ENCODE measurements around the gene DENND1B.

Gene DENND1B

GRCh38 chr1:197801684-197802083 lies 26.4 kb upstream of the DENND1B start:
- DNase-seq, result no peak
- Histone ChIP-seq H2AFZ (ENCODE audit: low read depth, low read length) (no peak overlapping the region), H3K9me3 (ENCODE audit: insufficient read depth, low read length, severe bottlenecking) (peaks cover 46% of the 10 kb centered on the region), H3K4me2 (ENCODE audit: insufficient read depth, low read length) (no peak overlapping the region), H3K9ac (ENCODE audit: low read depth, low read length) (no peak overlapping the region), H3K79me2 (ENCODE audit: insufficient read depth, low read length) (no peaks in the 10 kb centered on the region), H3K4me1 (ENCODE audit: insufficient read depth, low read length) (peaks cover 14% of the 10 kb centered on the region), H3K27me3 (ENCODE audit: insufficient read depth, low read length, poor library complexity) (no peaks in the 10 kb centered on the region), H4K20me1 (ENCODE audit: insufficient read depth, low read length) (no peaks in the 10 kb centered on the region), H3K4me3 (ENCODE audit: low read depth in 1 of 2, low read length in 2 of 2) (peak overlapping the region in 1 of 2 experiments; percentile 31; a peak in 2 of 4 replicates), H3K36me3 (ENCODE audit: insufficient read depth, low read length) (peaks cover 5% of the 10 kb centered on the region; the same call in 1 of the 2 replicates), H3K27ac (ENCODE audit: low read length) (no peak overlapping the region)
- TF ChIP-seq CTCF (IDR thresholded peaks at IDR 0.05; ENCODE audit: borderline replicate concordance, extremely low read depth, low read length, poor library complexity, severe bottlenecking) (no peak), EZH2 (IDR thresholded peaks at IDR 0.05; ENCODE audit: borderline replicate concordance, low read depth, low read length, severe bottlenecking) (no peak)
- no peak for ATAC-seq (ENCODE audit: insufficient read depth, low read depth)

- ATAC-seq (ENCODE audit: insufficient read depth, low read depth) (no peak), DNase-seq (no peak)
- Histone ChIP-seq H3K4me3 (ENCODE audit: low read depth in 1 of 2, low read length in 2 of 2) (peak overlapping the region in 1 of 2 experiments; percentile 31; a peak in 2 of 4 replicates), H3K9ac (ENCODE audit: low read depth, low read length) (no peak overlapping the region), H3K79me2 (ENCODE audit: insufficient read depth, low read length) (no peaks in the 10 kb centered on the region), H3K36me3 (ENCODE audit: insufficient read depth, low read length) (peaks cover 5% of the 10 kb centered on the region; the same call in 1 of the 2 replicates), H3K27ac (ENCODE audit: low read length) (no peak overlapping the region), H3K27me3 (ENCODE audit: insufficient read depth, low read length, poor library complexity) (no peaks in the 10 kb centered on the region), H3K4me2 (ENCODE audit: insufficient read depth, low read length) (no peak overlapping the region), H3K4me1 (ENCODE audit: insufficient read depth, low read length) (peaks cover 11% of the 10 kb centered on the region), H2AFZ (ENCODE audit: low read depth, low read length) (no peak overlapping the region), H3K9me3 (ENCODE audit: insufficient read depth, low read length, severe bottlenecking) (peaks cover 48% of the 10 kb centered on the region), H4K20me1 (ENCODE audit: insufficient read depth, low read length) (no peaks in the 10 kb centered on the region)
- TF ChIP-seq EZH2 (IDR thresholded peaks at IDR 0.05; ENCODE audit: borderline replicate concordance, low read depth, low read length, severe bottlenecking) (no peak), CTCF (IDR thresholded peaks at IDR 0.05; ENCODE audit: borderline replicate concordance, extremely low read depth, low read length, poor library complexity, severe bottlenecking) (no peak)
These were observed 25.8 kb upstream of the DENND1B start for GRCh38 chr1:197801111-197801482.

GRCh38 chr1:197800379-197801110 lies 25.3 kb upstream of the DENND1B start:
- peaks cover 5% of the 10 kb centered on the region; the same call in 1 of the 2 replicates for H3K36me3 ChIP-seq (ENCODE audit: insufficient read depth, low read length)
- H3K27ac ChIP-seq (ENCODE audit: low read length), result no peak overlapping the region; the same call in 1 of the 2 replicates
- DNase-seq, result no peak
- H3K4me1 ChIP-seq (ENCODE audit: insufficient read depth, low read length), result peaks cover 11% of the 10 kb centered on the region
- no peak for TF ChIP-seq EZH2 (IDR thresholded peaks at IDR 0.05; ENCODE audit: borderline replicate concordance, low read depth, low read length, severe bottlenecking)
- no peak for TF ChIP-seq CTCF (IDR thresholded peaks at IDR 0.05; ENCODE audit: borderline replicate concordance, extremely low read depth, low read length, poor library complexity, severe bottlenecking)
- no peak for ATAC-seq (ENCODE audit: insufficient read depth, low read depth)
- no peaks in the 10 kb centered on the region for H4K20me1 ChIP-seq (ENCODE audit: insufficient read depth, low read length)
- no peak overlapping the region for H3K9ac ChIP-seq (ENCODE audit: low read depth, low read length)
- no peak overlapping the region for H3K4me2 ChIP-seq (ENCODE audit: insufficient read depth, low read length)
- no peak overlapping the region for H2AFZ ChIP-seq (ENCODE audit: low read depth, low read length)
- H3K9me3 ChIP-seq (ENCODE audit: insufficient read depth, low read length, severe bottlenecking), result peaks cover 48% of the 10 kb centered on the region
- peak overlapping the region in 1 of 2 experiments; percentile 31; a peak in 1 of 4 replicates for H3K4me3 ChIP-seq (ENCODE audit: low read depth in 1 of 2, low read length in 2 of 2)
- H3K79me2 ChIP-seq (ENCODE audit: insufficient read depth, low read length), result no peaks in the 10 kb centered on the region
- H3K27me3 ChIP-seq (ENCODE audit: insufficient read depth, low read length, poor library complexity), result no peaks in the 10 kb centered on the region
